DMS153 (cell line): ENCODE measurements around the gene CCDC116.
A peak's percentile ranks its signal among the peaks of the same experiment; 100 is the strongest.
"Not testable (repeated sequence)": the region's sequence is repeated elsewhere in the genome, so short reads cannot be mapped to it uniquely, and the experiment has no call there.

ENCODE experiments used
- DNase-seq: peaks from one replicate; lab custom pipeline; 2025; lab: John Stamatoyannopoulos, UW

The CCDC116 gene

DNA sequence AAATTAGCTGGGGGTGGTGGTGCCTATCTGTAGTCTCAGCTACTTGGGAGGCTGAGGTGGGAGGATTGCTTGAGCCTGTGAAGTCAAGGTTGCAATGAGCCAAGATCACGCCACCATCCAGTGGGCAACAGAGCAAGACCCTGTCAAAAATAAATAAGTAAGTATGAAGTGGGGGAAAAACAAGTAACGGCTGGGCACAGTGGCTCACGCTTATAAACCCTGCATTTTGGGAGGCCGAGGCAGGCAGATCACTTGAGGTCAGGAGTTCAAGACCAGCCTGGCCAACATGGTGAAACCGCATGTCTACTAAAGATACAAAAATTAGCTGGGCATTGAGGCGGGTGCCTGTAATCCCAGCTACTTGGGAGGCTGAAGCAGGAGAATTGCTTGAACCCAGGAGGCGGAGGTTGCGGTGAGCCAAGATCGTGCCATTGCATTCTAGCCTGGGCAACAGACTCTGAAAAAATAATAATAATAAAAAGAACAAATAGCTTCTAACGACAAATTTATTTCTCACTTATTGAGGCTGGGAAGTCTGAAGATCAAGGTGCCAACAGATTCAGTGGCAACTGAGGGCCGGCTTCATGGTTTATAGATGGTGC is 22.9 kb upstream of the CCDC116 start:
- DNase-seq, result not testable (repeated sequence)

DNA sequence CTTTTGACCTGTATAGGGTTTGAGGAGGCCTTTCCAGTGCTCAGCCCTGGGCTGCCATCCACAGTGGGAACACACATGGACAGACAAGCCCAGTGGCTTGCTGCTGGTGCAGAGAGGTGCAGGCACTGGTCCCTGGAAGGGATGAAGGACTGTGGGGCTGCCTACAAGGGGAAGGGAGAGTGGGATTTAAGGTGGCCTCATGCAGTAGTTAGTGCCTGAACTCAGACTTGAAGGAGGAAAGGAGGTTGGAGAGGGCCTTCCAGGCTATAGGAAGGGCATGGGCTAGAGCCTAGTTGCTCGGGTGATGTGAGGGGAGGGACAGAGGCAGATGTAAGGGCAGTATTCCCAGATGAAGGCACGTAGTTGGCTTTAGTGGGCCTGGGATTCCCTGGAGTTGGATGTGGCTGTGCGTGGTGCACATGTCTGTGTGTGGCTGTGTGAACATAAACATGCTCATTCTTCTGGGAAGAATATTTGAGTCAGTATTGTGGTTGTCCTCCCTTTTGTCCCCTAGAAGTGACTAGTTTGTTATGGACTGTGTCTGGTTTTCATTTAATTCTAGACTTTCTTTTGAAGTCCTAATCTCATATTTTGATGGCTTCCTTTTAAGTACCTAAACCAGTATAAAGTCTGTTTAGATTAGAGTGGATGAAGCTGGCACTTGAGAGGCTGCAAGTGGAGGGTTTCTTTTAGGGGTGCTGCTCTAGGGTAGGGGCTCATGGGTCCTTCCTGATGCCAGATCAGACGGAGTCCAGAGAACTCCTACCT is 21.2 kb upstream of the CCDC116 start:
- no peak for DNase-seq

DNA sequence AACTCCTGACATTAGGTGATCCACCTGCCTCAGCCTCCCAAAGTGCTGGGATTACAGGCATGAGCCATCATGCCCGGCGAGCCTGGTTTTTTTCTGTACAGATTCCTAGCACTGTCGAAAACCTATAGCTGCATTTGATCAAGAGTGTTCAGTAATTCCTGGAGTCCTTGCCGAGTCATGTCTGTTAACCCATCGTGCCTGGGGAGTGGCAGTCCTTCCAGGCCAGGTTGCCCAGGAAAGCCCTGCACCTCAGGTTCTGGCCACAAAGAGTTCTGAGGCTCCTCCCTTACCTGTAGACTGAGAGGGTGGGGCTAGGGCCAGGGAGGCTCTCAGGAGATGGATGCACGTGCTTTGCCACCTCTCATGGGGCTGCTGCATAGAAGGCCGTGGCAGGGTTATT is 19.7 kb upstream of the CCDC116 start:
- DNase-seq, result no peak

DNA sequence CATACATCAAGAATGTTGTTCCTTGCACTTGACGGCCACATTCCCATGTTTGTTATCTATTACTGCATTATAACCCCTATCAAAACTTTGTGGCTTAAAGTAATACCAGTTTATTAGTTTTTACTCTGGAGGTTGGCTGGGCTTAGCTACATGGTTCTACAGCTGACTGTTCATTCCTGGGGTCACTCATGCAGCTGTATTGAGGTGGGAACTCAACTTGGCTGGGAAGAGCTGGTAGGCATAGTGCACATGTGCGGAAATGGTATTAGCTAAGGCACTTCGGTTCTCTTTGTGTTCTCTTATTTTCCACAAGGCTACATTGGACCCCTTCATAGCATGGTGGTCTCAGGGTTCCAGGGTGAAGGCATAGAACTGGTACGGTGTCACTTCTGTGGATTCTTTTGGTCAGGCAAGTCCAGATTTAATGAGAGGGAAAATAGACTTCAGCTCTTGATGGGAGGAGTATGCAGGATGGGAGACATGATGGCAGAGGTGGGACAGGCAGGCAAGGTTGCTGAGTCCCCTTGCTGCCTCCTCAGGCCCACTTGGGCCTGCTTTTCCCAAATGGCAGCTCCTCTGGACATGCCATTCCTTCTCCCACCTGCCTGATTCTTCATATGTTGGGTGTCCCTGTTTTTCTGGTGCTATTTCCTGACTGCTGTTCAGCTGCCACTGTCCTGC is 18.9 kb upstream of the CCDC116 start:
- no peak for DNase-seq

DNA sequence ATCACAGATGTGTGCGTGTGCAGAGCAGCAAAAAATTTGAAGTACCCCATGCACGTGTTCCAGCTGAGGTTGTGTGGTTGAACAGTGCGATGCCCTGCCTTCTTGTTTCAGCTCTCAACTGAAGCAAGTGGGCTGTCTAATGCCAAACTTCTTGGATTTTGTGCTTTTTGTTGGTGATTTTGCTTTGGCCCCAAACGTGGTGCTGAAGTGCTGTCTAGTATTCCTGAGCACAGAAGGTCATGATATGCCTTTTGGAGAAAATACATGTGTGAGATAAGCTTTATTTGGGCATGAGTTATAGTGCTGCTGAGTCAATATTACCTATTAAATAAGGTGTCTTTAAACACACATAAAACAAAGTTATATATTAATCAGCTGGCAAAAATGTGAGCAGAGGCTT is 16.8 kb upstream of the CCDC116 start:
- no peak for DNase-seq

DNA sequence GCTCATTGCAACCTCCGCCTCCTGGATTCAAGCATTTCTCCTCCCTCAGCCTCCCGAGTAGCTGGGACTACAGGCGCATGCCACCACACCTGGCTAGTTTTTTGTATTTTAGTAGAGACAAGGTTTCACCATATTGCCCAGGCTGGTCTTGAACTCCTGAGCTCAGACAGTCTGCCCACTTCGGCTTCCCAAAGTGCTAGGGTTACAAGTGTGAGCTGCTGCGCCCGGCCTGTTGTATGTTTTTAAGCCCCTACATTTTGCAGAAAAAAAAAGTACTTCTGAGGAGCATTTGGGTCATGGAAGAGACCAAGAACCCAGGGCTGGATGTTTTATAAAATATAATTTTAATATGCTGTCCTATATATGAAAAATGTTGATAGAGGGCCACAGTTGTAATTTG is 15.2 kb upstream of the CCDC116 start:
- DNase-seq, result not testable (repeated sequence)

DNA sequence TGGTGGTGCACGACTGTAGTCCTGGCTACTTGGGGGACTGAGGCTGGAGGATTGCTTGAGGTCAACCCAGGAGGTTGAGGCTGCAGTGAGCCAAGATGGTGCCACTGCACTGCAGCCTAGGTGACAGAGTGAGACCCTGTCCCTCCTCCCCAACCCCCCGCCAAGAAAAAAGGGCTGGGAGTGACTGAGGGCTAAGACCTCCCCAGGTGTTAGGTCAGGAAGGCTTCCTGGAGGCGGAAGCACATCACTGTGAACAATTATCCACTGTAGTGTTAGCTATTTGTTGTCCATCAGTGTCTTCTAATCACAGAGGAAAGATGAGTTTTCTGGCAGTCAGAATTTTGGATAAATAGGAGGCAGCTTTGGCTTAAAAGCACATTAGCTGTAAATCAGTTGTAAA is 11.5 kb upstream of the CCDC116 start:
- DNase-seq, result no peak

DNA sequence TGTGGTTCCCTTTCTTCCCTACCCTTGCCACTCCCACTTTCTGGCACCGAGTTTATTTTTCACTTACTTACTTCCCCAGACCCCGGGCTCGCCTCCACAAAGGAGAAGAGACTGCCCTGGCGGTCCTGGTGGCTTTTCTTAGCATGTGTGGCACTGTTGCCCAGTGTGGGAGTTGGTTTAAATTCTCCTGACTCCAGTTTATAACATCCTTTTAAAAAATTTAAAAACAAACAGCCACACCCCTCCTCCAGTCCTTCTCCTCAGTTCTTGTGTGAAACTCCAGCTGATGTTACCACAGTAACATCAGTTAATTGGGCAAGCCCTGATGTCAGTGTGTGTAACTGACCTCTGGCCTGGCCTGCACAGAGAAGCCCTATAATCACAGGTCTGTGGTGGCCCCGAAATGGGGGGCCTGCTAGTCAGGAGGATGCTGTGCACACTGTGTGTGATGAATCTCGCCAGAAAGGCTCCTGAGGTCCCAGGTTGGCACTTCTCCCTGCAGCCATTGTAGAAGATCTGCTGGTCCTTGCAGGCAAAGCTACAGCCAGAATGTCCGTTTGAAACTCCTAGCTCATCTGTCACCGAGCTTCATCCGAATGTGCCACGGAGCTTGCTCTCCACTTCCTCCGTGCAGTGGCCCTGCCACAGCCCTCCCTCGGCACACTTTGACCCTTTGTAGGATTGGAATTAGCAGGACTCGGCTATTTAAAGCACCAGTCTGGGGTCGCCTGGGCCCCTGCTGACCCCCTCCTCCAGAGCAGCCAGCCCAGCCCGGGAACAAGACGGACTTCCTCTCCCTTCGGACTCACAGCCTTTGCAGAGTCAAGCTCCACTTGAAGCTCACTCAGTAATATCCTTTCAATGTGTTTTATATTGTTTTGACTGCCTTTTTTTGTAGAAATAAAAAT is 10.3 kb upstream of the CCDC116 start:
- no peak for DNase-seq

DNA sequence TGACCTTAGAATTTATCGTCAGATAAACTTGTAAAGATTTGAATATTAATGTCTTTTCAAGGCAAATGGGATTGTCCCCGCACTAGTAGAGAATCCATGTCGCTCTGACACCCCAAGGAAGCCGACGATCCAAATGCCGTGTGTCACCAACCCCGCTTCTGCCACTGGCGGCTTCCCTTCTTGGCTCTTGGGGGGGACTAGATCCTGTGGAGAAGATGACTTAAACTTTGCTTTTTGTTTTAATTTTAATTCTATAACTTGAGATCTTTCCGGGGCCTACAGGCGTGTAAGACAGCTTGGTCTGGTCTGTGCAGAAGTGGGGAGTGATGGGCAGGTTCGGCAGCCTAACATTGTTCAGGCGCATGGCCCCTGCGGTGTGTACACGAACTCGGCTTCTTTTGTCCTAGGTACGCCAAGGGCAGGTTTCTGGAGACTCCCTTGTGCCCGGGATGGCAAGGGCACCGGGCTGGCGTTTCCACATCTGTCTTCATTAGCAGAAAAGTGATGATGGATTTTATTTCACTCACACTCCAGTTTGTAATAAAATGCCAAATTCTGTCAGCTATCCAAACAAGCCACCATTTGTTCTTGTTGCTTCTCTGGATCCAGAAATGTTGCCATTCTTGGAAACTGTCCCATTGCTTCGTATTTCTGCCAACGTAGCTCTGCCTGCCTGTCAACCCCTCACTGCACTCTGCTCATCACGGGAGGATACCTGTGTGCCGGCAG is 9.5 kb upstream of the CCDC116 start:
- no peak for DNase-seq

DNA sequence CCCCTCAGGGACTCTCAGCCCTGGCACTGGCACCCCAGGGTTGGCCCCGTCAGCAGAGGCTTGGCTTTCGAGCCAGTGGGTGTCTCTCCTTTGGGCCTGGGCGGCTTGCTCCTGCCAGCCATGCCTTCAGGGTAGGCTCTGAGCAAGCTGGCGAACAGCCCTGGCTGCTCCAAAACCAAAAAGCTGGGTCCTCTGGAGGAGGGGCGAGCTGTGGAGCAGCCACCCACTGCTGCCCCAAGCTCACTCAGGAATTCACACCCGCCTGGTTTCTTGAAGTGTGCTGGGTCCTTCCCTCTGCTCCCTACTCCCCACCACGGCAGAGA is 9.0 kb upstream of the CCDC116 start:
- DNase-seq, result no peak

DNA sequence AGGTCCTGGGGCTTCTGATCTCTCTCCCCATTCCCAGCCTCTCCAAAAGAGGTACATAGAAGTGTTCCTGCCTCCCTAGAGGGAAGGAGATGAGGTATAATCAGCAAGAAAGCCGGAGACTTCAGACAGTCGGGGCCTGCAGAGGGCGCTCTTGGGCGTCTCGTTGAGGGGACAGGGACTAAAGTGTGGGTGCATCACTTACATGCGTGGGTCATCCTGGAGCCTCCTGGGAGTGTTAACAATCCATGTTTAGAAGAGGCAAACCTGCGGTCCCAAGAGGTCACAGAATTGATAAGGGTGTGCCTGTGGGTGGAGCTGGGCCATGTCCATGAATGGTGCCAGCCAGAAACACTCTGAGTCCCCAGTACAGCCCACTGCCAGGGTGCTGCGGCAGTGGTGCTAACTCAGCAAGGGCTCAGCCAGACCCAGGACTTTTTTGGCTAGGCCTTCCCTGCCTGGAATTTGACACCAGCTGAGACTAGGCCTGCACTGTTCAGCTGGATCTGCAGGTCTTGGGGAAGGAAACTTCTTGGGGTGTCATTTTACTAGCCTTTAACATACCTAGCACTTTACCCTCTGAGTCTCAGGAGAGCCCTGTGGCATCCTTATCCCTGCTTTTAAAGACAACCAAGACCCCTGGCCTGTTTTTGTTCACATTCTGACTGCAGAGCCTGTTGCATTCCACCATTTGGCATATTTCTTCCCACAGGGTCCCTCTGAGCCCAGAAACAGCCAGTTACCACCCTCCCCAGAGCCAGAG is 8.3 kb upstream of the CCDC116 start:
- DNase-seq, result no peak

DNA sequence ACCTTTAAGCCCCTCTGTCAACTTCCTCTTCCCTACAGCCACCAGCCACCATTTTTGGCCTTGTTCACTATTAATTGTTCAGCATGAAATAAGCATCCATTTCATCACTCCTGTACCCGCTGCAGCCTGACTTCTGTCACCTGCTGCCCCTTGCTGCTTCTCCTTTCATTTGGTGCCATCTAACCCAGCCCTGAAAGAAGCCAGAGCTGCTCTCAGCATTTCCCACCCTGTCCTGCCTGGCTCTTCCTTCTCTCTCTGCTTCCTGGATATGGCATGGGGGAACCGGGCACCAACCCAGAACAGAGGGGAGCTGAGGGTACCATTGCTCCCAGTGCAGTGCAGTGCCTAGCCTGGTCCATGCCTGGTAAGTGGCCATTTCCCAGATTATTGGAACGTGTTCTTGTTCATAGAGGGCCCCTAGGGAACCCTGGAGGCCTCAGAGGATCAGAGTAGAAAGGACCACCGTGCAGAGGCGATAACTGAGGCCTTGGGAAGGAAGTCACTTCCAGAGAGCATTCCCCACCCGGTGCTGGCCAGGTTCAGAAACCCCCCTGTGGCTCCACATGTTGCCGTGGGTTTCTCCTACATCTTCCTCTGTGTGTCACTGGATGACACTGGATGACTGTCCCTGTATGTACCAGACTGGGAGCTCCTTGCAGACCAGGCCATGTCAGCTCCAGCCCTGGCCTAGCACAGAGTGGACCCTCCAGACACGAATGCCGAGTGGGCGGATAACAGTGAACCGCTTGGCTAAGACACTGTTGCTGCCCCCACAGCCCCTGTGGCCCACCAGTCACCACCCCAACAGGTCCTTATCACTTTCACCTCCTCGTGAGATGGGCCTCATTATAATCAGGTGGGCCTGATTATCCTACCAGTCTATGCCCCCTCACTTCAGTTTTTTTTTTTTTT is 7.4 kb upstream of the CCDC116 start:
- DNase-seq, result no peak

DNA sequence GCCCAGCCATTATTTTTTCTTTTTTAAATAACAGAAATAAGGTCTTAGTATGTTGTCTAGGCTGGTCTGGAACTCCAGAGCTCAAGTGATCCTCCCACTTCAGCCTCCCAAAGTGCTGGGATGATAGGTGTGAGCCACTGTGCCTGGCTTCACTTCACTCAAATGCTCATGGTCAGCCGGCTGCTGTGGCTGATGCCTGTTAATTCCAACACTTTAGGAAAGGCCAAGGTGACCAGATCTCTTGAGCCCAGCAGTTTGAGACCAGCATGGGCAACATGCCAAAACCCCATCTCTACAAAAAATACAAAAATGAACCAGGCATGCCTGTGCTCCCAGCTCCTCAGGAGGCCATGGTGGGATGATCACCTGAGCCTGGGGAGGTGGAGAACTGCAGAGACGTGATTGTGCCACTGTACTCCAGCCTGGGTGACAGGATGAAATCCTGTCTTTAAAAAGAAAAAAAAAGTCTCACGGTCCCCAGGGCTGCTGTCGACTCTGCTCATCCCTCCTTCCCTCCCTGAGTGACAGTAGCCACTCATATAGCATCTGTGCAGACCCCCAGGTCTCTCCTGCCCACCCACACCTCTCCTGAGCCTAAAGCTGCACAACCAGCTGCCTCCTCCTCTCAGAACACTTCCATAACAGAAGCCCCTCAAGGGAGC is 6.4 kb upstream of the CCDC116 start:
- DNase-seq, result no peak

DNA sequence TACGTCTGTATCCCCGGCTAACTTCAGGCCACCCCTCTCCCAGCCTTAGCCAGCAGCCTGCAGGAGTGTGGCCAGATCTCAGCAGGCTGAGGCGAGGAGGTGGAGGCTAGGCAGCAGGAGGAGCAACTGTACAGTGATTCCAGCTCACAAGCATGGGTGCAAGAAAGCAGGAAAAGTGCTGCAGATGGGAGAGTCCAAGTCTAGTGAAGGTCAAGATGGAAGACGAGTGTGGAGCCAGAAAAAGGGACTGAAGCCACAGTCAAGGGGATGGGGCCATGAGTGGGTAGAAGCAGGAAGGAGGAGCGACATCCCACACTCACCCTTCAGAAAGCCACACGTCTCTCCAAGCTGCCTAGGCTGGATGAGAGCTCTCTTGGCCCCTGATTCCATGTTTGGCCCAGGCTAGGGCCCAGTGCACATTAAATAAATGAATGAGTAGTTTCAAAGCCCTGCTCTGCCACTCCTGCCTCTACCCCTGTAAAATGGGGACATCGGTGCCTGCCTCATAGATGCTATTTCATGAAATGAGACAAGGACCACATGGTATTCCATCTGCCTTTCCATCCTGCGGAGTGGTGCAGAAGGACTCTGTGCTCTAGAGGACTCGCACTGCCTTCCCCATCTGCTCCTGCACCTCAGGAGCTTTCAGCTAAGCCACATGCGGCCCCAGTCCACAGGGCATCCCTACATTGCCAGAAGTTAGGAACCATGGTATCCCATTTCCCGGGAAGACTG is 5.7 kb upstream of the CCDC116 start:
- no peak for DNase-seq

DNA sequence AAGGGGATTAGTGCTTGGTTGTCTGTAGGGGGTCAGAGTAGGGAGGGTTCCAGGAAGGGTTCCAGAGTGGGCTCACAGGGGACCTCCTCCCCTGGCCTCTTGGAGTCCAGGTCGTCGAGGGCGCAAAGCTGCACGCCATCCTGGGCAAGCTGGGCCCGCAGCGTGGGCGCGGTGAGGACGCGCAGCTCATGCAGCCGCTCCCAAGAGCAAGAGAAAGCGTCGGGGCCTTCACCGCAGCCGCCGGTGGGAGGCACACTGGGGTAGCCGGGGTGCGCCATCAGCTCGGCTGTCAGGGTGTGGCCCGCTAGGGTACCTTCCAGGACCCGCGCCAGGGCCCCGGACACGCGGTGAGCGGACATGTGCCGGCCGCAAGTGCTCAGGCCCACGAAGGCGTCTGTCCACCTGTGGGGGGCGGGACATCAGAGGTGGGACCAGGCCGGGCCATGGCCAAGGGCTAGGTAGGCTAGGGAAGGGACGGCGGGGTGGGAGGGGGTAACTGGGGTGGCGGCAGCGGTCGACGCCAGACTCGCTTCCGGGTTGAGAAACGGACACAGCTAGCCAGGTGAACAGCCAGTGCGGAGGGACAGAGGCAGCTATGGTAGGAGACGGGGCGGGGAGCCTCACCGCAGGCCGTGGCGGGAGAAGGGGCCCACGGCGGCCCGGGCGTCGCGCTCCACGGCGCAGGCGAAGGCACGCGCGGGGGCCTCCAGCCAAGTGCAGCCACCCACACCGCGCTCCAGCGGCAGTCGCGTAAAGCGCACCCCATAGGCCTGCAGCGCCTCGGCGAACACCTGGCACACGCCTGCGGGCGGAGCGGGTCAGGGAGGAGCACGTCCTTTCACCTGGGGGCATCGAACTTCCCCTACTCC is 3.9 kb upstream of the CCDC116 start:
- DNase-seq, result no peak

DNA sequence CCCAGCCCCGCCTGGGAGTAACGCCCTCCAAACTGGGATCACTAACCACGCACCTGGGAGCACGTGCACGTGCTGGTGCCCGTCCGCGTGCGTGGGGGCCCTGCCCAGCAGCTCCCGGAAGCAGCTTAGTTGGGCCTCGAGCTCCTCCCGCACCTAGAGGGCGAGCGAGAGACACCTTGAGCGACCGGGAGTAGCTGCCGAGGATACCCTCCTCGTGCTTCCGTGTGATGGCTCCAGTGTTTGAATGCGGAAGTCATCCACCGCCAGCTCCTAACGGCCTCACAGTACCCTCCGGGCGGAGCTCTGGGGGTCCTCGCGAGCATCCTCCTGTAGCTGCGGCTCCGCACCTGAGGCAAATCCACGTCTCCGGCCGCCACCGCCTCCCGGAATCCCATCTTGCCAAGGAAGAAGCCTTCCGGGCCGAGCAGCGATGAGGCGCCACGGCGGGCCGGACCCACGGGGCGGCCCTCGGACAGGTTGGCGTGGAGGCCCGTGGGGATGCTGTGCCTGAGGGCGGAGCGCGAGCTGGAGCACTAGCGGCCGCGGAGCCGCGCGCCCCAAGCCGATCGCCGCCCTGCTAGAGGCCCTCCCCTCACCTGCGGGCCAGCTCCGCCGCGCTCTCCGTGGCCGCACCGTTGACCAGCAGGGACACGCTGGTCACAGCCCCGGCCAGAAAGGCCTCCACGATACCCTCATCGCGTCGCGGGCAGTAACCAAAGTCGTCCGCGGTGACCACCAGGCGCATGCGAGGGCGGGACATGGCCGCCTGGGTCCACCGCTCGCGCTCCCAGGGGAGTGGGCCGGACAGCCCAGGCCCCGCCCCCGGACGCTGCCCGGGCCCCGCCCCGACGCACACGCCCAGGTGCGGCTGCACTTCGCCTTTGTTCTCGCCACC is 3.1 kb upstream of the CCDC116 start, which contains the start of gene YDJC:
Gene YDJC (minus strand): TSS at position 768 of the 895 bp plus-strand sequence. CDS start 8 bp downstream, at position 760.
- peak; percentile 89 for DNase-seq
